ENCODE measurements around the gene EMC6.

Gene EMC6

DNA sequence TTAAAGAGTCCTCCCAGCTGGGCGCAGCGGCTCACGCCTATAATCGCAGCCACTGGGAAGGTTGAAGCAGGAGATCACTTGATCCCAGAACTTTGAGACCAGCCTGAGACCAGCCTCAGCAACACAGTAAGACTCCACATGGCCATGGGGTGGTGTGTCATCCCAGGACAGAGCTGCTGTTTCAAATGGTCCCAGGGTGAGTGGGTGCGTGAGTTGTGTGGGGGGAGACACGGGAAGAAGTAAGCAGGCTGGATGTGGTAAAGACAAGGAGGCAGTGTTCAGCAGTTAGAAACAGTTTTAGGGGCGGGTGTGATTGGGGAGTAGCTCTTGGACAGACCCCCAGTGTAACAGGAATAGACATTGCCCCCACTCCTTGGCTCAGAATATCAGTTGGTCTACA lies 36.3 kb upstream of the EMC6 start:
- DNase-seq (ENCODE audit: low spot score) = no peak
- in situ Hi-C loops (cut with MboI; ENCODE audit: low pct_unique_long_range_greater_than_20kb, low sequenced_read_pairs, unreplicated experiment) = no loop called here
- TF ChIP-seq, protein P1, sequence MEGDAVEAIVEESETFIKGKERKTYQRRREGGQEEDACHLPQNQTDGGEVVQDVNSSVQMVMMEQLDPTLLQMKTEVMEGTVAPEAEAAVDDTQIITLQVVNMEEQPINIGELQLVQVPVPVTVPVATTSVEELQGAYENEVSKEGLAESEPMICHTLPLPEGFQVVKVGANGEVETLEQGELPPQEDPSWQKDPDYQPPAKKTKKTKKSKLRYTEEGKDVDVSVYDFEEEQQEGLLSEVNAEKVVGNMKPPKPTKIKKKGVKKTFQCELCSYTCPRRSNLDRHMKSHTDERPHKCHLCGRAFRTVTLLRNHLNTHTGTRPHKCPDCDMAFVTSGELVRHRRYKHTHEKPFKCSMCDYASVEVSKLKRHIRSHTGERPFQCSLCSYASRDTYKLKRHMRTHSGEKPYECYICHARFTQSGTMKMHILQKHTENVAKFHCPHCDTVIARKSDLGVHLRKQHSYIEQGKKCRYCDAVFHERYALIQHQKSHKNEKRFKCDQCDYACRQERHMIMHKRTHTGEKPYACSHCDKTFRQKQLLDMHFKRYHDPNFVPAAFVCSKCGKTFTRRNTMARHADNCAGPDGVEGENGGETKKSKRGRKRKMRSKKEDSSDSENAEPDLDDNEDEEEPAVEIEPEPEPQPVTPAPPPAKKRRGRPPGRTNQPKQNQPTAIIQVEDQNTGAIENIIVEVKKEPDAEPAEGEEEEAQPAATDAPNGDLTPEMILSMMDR (IDR thresholded peaks at IDR 0.05; ENCODE audit: extremely low read depth, insufficient read depth, missing control alignments) = no peak

DNA sequence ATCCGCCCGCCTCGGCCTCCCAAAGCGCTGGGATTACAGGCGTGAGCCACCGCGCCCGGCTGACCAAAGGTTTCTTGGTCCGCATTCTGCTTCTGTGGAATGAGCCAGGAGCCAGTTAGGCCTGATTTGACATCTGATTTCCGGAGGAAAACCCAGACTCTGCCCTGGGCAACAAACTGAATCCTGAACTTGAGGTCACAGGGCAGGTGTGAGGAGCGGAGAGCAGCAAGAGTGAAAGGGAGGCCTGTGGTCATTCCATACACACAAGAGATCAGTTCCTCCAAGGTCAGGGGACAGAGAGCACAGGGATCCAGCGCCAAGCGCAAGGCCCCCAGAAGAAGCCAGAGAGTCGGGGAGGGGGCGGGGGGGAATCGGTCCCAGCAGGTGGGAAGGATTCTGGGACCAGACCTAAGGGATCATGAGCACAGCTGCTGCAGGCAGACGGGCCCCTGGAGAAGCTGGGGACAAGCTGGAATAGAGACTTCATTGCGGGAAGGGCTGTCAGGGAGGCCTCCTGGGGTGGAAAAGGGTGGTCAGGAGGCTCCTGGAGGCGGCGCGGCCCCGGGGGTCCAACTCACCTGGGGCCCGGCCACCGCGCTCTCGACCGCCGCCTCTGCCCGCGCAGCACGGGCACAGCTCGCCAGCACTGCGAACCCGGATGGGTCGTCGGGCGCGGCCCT lies 33.0 kb upstream of the EMC6 start:
- TF ChIP-seq, protein P1 (IDR thresholded peaks at IDR 0.05; ENCODE audit: extremely low read depth, insufficient read depth, missing control alignments) = no peak
- in situ Hi-C loops (cut with MboI; ENCODE audit: low pct_unique_long_range_greater_than_20kb, low sequenced_read_pairs, unreplicated experiment) = no loop called here
- DNase-seq (ENCODE audit: low spot score) = peak; percentile 36

DNA sequence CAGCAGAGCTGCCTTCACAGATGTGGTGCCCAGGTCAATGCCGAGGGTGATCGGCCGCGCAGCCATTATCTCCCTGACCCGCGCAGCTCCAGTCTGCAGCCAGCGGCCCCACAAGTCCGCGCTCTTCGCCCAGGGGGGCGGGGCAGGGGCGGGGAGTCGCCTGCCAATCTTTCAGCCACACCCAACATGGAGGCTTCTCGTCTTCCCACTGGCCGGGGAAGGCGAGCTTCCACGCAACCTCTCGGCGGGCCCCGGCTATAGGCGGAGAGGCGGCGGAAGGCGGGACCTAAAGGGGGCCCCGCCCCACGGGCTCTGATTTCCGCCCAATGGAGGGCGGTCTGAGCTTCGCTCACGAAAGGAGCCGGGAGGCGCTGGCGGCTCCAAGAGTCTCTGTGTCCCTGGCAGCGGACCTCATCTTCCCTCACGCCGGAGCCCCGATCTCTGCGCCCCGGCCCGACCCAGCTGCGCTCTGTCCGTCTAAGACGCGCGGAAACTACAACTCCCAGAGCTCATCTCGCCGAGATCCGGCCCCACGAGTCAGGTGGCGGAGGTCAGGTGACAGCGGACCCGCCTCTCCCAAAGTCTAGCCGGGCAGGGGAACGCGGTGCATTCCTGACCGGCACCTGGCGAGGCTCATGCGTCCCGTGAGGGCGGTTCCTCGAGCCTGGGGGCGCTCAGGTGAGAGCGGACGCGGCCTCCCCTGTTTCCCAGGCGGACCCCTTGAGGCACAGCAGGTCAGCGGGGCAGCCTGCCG lies 32.3 kb upstream of the EMC6 start, which contains the start of the genes CTNS and SHPK:
Gene CTNS, plus strand, starts transcription at position 607 of the 754 bp plus-strand sequence. CDS start 3,447 bp downstream, outside the sequence.
Gene SHPK, minus strand, starts transcription at position 97 of the 754 bp plus-strand sequence. Its CDS starts 31 bp downstream, at position 66.
- peak; percentile 99 for DNase-seq (ENCODE audit: low spot score)
- in situ Hi-C loops (cut with MboI; ENCODE audit: low pct_unique_long_range_greater_than_20kb, low sequenced_read_pairs, unreplicated experiment) = no loop called here
- TF ChIP-seq, protein P1 (IDR thresholded peaks at IDR 0.05; ENCODE audit: extremely low read depth, insufficient read depth, missing control alignments) = no peak

DNA sequence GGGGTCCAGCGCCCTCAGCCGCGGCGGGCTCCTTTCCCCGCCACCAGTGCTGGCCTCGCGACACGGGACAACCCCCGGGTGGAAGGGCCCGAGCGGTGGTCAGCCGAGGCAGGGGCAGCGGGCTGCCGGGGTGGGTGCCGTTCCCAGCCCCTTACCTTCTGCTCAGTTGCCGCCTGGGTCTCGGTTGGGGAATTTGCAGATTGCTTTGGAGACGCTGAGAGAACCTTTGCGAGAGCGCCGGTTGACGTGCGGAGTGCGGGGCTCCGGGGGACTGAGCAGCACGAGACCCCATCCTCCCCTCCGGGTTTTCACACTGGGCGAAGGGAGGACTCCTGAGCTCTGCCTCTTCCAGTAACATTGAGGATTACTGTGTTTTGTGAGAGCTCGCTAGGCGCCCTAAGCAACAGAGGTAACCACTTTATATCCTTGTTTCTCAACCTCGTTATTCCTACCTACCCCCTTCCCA lies 31.7 kb upstream of the EMC6 start:
- in situ Hi-C loops (cut with MboI; ENCODE audit: low pct_unique_long_range_greater_than_20kb, low sequenced_read_pairs, unreplicated experiment) = no loop called here
- TF ChIP-seq, protein P1 (IDR thresholded peaks at IDR 0.05; ENCODE audit: extremely low read depth, insufficient read depth, missing control alignments) = no peak
- peak; percentile 33 for DNase-seq (ENCODE audit: low spot score)

DNA sequence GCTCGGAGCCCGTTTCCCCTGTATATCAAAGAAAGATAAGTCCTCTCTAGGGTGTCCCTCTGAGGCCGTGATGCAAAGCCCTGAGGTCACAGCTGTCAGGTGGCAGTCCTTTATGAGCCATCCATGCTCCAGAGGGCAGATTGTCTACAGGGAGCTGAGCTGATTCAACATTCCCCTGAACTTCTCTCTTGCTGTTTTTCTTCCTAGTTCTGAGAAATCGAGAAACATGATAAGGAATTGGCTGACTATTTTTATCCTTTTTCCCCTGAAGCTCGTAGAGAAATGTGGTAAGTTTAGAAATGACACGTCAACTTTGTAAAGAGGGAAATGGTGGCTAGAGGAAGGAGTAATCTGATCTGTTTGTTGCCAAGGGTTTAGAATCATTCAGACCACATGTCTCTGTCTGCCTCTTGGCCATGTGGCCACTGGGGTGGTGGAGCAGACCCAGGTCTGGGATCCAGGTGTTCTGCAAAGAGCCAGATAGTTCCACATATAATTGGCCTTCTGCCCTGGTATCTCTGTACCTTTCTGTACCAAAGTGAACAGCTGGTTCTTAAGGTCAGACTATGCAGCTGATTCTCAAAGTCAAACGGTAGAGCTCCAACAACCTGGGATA lies 28.5 kb upstream of the EMC6 start:
- DNase-seq (ENCODE audit: low spot score) = no peak
- in situ Hi-C loops (cut with MboI; ENCODE audit: low pct_unique_long_range_greater_than_20kb, low sequenced_read_pairs, unreplicated experiment) = no loop called here
- TF ChIP-seq, protein P1 (IDR thresholded peaks at IDR 0.05; ENCODE audit: extremely low read depth, insufficient read depth, missing control alignments) = no peak

DNA sequence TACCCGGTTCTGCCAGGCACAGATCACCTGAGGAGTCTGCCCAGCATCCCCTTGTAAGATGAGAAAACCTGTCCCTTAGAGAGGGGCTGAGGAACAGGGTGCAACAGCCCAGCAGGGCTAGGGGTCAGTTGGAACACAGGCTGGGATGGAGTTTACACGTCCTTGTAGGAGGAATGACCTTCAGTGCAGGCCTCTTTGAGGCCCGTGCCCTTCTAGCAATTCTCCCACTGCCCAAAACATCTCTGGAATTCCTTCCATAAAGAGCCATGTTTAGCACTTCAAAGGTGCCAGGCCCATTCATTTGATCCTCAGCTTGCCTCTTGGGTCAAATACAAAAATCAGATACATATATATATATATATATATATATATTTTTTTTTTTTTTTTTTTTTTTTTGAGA lies 27.6 kb upstream of the EMC6 start:
- TF ChIP-seq, protein P1 (IDR thresholded peaks at IDR 0.05; ENCODE audit: extremely low read depth, insufficient read depth, missing control alignments) = no peak
- in situ Hi-C loops (cut with MboI; ENCODE audit: low pct_unique_long_range_greater_than_20kb, low sequenced_read_pairs, unreplicated experiment) = no loop called here
- DNase-seq (ENCODE audit: low spot score) = no peak
